HL-60/S4 (cell line): ENCODE measurements around the gene ASIC2.
"Not testable (repeated sequence)": the region's sequence is repeated elsewhere in the genome, so short reads cannot be mapped to it uniquely, and the experiment has no call there.

Source experiments
- in situ Hi-C: fragments of 300-500 bp; cut with MboI; formaldehyde crosslinking; loops from 2 replicates; pipeline ENCODE4 v1.14.3; 2022; ENCODE audit warnings: low sequenced_read_pairs

Gene ASIC2

DNA sequence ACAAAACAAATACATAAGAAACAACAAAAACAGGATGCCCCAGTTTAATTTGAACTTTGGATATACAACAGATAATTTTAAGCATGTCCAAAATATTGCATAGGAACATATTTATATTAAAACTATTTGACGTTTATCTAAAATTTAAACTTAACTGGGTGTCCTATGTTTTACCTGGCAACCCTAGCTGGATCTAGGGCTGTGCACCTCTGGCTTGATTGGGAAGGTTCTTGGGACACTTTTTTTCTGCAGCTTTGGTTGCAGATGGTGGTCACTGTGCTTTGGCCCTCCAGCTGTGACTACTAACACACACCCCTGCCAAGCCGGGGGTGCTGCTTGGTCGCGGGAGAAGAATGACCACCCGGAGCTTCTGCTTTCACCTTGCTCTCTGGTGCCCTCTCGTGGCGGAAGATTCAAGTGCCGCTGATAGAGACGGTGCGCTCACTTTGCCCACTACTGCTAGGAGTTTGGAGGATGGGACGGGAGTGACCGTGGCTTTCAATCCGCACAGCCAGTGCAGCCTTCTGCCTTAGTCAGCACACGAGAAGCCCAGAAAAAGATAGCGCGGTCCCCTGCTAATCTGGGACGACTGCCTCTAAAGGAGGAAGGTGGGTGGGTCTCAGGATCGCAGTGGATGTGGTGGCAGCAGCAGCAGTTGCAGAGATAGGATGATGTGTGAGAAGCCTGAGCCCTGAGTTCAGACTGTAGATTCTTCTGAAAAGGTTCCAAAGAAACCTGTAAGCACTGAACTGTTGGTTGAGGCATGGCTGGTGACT lies 294.8 kb downstream of the ASIC2 start:
- in situ Hi-C loops, result no loop called here

DNA sequence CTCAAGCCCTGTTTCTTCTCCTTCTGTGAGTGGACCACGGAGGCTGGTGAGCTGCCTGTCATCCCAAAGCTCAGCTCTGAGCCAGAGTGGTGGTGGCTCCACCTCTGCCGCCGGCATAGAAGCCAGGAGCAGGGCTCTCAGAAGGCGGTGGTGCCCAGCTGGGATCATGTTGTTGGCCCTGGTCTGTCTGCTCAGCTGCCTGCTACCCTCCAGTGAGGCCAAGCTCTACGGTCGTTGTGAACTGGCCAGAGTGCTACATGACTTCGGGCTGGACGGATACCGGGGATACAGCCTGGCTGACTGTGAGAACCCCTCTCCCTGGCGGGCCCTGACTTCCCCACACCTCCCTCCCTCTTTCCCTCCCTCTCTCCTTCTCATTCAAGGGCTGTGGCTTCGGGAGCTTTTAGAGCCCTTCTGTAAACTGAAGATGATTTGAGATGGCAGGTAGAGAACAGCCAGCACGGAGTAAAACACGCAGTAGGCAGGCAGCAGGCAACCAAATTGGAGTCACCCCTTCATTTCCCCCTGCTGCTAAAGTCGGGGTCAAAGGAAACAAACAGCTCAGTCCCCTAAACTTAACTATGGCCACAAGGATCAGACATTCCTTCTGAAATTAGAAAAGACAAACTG lies 297.6 kb downstream of the ASIC2 start:
- in situ Hi-C loops, result no loop called here

DNA sequence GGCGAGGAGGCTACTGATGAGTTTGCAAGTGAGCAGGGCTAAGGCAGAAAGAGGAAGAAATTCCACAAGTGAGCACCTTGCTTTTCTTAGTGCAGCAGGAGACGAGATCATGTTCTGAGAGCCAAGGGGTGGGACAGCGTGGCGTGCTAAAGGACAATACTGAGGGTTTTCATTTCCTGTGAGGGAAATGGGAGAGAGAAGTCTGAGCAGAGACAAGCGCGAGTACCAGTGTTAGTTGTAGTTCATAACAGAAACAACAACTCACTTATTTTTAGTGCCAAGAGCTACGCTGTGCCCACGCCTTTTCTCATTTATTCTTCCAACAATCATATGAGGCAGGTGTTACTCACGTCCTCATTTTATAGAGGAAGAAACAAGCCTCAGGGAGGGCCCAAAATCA lies 299.1 kb downstream of the ASIC2 start:
- in situ Hi-C loops, result no loop called here

DNA sequence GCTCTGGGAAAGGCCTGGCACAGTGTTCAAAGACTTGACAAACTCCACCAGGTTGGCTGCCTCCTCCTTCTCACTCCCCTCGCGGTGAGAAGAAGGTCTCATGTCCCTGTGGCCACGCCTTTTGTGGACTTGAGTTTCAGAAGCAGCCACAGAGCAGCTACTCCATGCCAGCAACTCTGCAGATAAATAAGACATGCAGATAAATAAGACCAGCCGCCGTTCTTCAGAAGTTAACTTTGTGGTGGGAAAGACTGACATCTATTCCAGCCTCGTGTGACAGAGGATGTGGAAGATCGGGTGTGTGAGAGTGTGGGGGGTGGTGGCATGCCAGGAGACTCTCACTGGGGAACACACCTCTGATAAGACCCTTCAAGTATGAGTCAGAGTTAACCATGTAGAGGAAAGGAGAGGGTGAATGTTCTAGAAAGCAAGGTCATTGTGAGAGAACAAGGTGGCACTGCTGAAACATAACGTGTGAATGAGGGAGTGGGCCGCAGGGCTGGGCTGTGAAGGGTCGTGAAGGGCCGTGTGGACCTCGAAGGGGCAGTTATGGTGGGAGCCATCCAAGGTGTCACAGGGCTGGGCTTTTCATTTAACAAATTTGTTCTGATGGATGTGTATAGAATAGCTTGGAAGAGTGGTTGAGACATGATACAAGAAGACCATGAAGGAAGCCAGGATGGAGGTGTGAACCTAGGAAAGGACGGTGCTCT lies 300.6 kb downstream of the ASIC2 start:
- in situ Hi-C loops, result no loop called here

DNA sequence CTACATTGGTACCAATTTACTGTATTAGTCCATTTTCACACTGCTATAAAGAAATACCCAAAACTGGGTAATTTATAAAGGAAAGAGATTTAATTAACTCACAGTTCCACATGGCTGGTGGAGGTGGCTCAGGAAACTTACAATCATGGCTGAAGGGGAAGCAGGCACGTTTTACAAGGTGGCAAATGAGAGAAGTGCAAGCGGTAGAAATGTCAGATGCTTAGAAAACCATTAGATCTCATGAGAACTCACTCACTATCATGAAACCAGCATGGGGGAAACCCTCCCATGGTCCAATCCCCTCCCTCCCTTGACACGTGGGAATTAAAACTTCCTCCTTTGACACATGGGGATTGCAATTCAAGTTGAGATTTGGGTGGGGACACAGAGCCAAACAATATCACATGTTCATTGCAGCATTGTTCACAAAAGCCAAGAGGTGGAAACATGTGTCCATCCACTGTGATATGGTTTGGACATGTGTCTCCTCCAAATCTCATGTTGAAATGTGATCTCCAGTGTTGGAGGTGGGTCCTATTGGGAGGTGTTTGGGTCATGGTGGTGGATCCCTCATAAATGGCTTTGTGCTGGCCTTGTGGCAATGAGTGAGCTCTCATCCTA lies 304.5 kb downstream of the ASIC2 start:
- in situ Hi-C loops, result no loop called here

DNA sequence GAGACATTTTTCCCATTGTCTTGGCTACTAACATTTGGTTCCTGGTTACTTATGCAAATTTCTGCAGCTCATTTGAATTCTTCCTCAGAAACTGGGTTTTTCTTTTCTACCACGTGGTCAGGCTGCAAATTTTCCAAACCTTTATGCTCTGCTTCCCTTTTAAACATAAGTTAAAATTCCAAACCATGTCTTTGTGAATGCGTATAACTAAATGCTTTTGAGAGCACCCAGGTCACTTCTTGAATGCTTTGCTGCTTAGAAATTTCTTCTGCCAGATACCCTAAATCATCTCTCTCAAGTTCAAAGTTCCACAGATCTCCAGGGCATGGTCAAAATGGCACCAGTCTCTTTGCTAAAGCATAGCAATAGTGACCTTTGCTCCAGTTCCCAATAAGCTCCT lies 305.2 kb downstream of the ASIC2 start:
- in situ Hi-C loops, result not testable (repeated sequence)

DNA sequence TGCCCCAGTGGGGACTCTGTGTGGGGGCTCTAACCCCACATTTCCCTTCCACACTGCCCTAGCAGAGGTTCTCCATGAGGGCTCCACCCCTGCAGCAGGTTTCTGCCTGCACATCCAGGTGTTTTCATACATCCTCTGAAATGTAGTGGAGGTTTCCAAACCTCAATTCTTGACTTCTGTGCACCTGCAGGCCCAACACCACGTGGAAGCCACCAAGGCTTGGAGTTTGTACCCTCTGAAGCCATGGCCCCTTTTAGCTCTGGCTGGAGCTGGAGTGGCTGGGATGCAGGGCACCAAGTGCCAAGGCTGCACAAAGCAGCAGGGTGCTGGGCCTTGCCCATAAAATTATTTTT lies 305.7 kb downstream of the ASIC2 start:
- in situ Hi-C loops, result not testable (repeated sequence)

DNA sequence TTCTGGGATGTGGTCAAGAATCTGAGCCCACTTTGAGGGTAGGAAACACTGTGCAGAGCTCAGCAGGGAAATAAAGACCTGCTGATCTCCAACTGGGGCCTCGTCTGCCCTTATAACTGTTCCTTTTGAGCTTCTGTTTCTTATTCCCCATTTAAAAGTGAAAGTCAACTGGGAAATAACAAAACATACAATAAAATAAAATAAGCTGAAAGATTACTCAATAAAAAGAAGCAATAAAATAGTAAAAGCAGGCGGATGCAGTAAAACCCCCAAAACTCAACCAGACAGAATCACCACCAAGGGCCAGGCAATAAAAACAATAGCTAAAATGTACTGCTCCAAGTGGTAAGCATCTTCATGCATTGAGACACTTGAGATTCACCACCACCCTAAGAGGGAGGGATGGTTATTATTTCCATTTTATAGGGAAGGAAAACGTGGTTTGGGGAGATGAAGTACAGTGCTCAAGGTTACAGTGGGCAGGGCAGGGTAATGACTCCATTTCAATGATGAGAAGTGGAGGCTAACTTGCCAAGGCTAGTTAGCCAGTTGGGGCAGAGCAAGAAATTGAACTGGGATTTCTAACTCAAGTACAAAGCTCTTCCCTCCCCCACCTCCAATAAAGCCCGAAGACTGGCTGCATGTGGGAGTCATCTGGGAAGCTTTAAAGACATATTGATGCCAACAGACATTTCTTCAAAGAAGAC lies 307.9 kb downstream of the ASIC2 start:
- in situ Hi-C loops, result no loop called here

DNA sequence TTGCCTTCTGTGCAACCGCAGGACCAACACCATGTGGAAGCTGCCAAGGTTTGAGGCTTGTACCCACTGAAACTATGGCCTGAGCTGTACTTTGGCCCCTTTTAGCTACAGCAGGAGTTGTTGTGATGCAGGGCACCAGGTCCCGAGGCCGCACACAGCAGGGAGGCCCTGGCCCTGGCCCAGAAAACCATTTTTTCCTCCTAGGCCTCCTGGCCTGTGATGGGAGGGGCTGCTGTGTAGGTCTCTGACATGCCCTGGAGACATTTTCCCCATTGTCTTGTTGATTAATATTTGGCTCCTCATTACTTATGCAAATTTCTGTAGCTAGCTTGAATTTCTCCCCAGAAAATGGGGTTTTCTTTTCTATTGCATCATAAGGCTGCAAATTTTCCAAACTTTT lies 311.5 kb downstream of the ASIC2 start:
- in situ Hi-C loops, result not testable (repeated sequence)

DNA sequence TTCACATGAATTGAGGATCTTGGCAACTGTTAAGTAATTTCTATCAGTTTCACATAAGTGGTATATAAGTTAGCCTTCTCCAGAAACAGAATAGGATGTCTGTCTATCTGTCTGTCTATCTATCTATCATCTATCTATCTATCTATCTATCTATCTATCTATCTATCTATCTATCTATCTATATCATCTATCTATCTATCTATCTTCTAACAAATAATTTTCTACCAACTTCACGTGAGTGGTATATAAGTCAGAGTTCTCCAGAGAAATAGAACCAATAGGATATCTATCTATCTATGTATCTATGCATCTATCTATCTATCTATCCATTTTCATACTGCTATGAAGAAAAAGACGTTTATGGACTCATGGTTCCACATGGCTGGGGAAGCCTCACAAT lies 312.9 kb downstream of the ASIC2 start:
- in situ Hi-C loops, result no loop called here

DNA sequence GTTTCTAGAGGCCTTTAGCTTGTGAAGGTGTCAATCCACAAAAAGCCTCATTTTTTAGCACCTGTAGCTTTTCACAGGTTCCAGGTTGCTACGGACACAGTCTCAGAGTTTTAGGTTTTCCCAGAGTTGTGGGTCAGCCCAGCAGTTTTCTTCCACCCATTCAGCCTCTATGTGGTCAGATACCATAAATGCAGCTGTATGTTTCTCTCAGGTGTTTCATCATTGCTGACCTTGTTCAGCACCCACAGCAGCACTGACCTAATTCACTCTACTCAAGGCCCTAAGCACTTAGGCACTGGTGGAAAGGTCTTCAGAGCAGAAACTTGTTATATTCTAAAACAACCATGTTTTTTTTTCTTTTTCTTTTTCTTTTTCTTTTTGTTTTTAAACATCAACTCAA lies 316.5 kb downstream of the ASIC2 start:
- in situ Hi-C loops, result no loop called here

DNA sequence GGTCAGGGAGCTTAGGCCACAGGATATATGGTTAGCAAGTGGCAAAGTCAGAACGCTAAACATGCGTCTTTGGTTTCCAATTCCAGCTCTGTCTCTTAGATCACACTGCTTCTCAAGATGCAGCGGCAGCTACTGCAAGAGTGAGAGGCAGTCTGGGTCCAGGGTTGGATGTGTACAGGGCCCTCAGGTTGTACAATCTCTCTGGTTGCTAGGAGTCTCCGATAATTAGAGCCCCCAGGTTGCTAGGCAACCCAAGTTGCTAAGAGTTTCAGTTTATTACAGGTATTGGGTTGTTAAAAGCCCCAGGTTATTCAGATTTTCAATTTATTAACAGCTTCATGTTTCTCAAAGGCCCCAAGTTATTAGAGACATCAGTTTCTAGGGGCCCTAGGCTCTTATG lies 317.0 kb downstream of the ASIC2 start:
- in situ Hi-C loops, result no loop called here

DNA sequence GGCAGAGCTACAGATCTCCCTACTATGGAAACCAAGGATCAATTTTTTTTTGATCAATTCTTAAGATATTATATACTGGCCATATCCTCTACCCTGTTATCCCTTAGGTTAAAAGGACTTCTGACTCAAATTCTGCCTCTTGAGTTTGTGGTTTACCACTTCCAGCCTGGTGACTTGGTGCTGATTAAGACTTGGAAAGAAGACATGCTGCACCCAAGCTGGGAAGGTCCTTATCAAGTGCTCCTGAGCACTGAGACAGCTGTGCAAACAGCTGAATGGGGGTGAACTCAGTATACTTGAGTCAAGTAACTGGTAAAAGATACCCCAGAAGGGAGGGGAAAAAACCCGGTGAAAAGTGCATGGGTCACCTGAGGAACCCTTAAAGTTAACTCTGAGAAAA lies 321.9 kb downstream of the ASIC2 start:
- in situ Hi-C loops, result no loop called here

DNA sequence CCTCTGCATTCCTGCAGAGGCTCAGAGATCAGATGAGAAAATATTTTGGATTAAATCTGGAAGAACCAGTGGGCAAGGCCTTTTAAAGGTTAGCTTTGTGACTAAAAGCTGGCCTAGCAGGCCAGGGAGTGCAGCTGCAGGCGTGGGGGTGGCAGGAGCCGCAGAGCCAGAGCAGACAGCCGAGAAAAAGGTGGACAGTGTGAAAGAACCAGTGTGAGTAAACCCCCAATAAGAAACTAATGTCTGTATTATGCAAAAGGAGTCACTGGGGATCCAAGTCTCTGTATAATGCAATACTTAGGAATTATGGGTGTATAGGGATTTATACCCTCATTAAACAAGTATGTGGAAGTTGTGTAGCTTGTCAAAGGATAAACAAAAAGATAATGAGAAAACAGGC lies 322.8 kb downstream of the ASIC2 start:
- in situ Hi-C loops, result no loop called here

DNA sequence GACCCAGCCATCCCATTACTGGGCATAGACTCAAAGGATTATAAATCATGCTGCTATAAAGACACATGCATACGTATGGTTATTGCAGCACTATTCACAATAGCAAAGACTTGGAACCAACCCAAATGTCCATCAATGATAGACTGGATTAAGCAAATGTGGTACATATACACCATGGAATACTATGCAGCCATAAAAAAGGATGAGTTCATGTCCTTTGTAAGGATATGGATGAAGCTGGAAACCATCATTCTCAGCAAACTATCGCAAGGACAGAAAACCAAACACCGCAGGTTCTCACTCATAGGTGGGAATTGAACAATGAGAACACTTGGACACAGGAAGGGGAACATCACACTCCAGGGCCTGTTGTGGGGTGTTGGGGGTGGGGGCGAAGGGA lies 323.9 kb downstream of the ASIC2 start:
- in situ Hi-C loops, result not testable (repeated sequence)

DNA sequence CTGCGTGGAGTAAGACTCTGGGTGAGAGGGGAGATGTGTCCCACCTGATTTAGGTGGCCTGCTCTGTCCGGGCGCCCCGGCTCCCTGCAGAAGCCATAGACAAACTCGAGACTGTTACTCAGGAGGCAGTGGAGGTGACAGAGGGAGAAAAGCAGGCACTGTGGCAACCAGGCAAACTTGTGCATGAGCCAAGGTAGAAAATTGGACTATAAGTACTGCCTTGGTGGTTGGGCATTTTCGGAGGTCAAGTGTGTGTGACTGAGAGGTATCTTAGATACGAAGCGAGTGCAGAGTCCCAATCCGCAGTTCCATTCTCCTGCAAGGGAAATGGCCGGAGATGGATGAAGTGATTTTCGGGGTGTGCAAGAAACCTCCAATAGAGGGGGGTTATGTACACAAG lies 328.6 kb downstream of the ASIC2 start:
- in situ Hi-C loops, result no loop called here
